ENCODE results near the gene EFCAB11.

The EFCAB11 gene

GRCh38 chr14:89794096-89794495 lies 160.4 kb downstream of the EFCAB11 start:
- no peak for TF ChIP-seq USF1 (IDR thresholded peaks at IDR 0.05)
- TF ChIP-seq MAX (IDR thresholded peaks at IDR 0.05) = no peak
- TF ChIP-seq EGR1 (IDR thresholded peaks at IDR 0.05) = no peak
- TF ChIP-seq EP300 (IDR thresholded peaks at IDR 0.05; ENCODE audit: borderline replicate concordance) = no peak
- TF ChIP-seq CEBPB (IDR thresholded peaks at IDR 0.05) = no peak
- TF ChIP-seq TCF12 (IDR thresholded peaks at IDR 0.05; ENCODE audit: low read depth) = no peak
- no peak for TF ChIP-seq FOXM1 (IDR thresholded peaks at IDR 0.05; ENCODE audit: borderline replicate concordance, low read depth)

- no peak for TF ChIP-seq TAF1 (IDR thresholded peaks at IDR 0.05; ENCODE audit: low read depth)
- no peak for TF ChIP-seq ZBTB7A (IDR thresholded peaks at IDR 0.05; ENCODE audit: low read depth)
- TF ChIP-seq YY1 (IDR thresholded peaks at IDR 0.05; ENCODE audit: low read depth) = no peak
- no peak for TF ChIP-seq REST (IDR thresholded peaks at IDR 0.05; ENCODE audit: low read depth)
- no peak for TF ChIP-seq RAD21 (IDR thresholded peaks at IDR 0.05; ENCODE audit: low read depth)
- TF ChIP-seq FOXM1 (IDR thresholded peaks at IDR 0.05; ENCODE audit: borderline replicate concordance, low read depth) = no peak
- TF ChIP-seq TEAD4 (IDR thresholded peaks at IDR 0.05) = no peak
- no peak for TF ChIP-seq EGR1 (IDR thresholded peaks at IDR 0.05)
- TF ChIP-seq EP300 (IDR thresholded peaks at IDR 0.05; ENCODE audit: borderline replicate concordance) = no peak
- no peak for TF ChIP-seq USF1 (IDR thresholded peaks at IDR 0.05)
- TF ChIP-seq MAX (IDR thresholded peaks at IDR 0.05) = no peak
- TF ChIP-seq CREB1 (IDR thresholded peaks at IDR 0.05; ENCODE audit: low read depth) = no peak
- no peak for TF ChIP-seq NFIC (IDR thresholded peaks at IDR 0.05)
These were observed 161.2 kb downstream of the EFCAB11 start for GRCh38 chr14:89793367-89793716.

GRCh38 chr14:89792489-89793366 lies 161.8 kb downstream of the EFCAB11 start:
- no peak for TF ChIP-seq NFIC (IDR thresholded peaks at IDR 0.05)
- TF ChIP-seq CREB1 (IDR thresholded peaks at IDR 0.05; ENCODE audit: low read depth) = no peak
- TF ChIP-seq ZBTB7A (IDR thresholded peaks at IDR 0.05; ENCODE audit: low read depth) = no peak
- no peak for TF ChIP-seq CEBPB (IDR thresholded peaks at IDR 0.05)
- no peak for TF ChIP-seq EP300 (IDR thresholded peaks at IDR 0.05; ENCODE audit: borderline replicate concordance)
- TF ChIP-seq RAD21 (IDR thresholded peaks at IDR 0.05; ENCODE audit: low read depth) = no peak
- no peak for TF ChIP-seq MAX (IDR thresholded peaks at IDR 0.05)
- no peak for TF ChIP-seq REST (IDR thresholded peaks at IDR 0.05; ENCODE audit: low read depth)
- no peak for TF ChIP-seq EGR1 (IDR thresholded peaks at IDR 0.05)
- TF ChIP-seq TAF1 (IDR thresholded peaks at IDR 0.05; ENCODE audit: low read depth) = no peak
- no peak for TF ChIP-seq TCF12 (IDR thresholded peaks at IDR 0.05; ENCODE audit: low read depth)
- no peak for TF ChIP-seq YY1 (IDR thresholded peaks at IDR 0.05; ENCODE audit: low read depth)
- no peak for TF ChIP-seq TEAD4 (IDR thresholded peaks at IDR 0.05)
- TF ChIP-seq FOXM1 (IDR thresholded peaks at IDR 0.05; ENCODE audit: borderline replicate concordance, low read depth) = no peak
- TF ChIP-seq USF1 (IDR thresholded peaks at IDR 0.05) = no peak

- TF ChIP-seq EP300 (IDR thresholded peaks at IDR 0.05; ENCODE audit: borderline replicate concordance) (no peak), RAD21 (IDR thresholded peaks at IDR 0.05; ENCODE audit: low read depth) (no peak), YY1 (IDR thresholded peaks at IDR 0.05; ENCODE audit: low read depth) (no peak), FOXM1 (IDR thresholded peaks at IDR 0.05; ENCODE audit: borderline replicate concordance, low read depth) (no peak), ZBTB7A (IDR thresholded peaks at IDR 0.05; ENCODE audit: low read depth) (no peak), NFIC (IDR thresholded peaks at IDR 0.05) (no peak)
These were observed 167.0 kb downstream of the EFCAB11 start for GRCh38 chr14:89787525-89787924.

GRCh38 chr14:89781046-89781445 lies 173.5 kb downstream of the EFCAB11 start:
- TF ChIP-seq NFIC (IDR thresholded peaks at IDR 0.05) (no peak), USF1 (IDR thresholded peaks at IDR 0.05) (no peak), ZBTB7A (IDR thresholded peaks at IDR 0.05; ENCODE audit: low read depth) (no peak), FOXM1 (IDR thresholded peaks at IDR 0.05; ENCODE audit: borderline replicate concordance, low read depth) (no peak), CREB1 (IDR thresholded peaks at IDR 0.05; ENCODE audit: low read depth) (no peak), EGR1 (IDR thresholded peaks at IDR 0.05) (no peak), CEBPB (IDR thresholded peaks at IDR 0.05) (no peak), TCF12 (IDR thresholded peaks at IDR 0.05; ENCODE audit: low read depth) (no peak), EP300 (IDR thresholded peaks at IDR 0.05; ENCODE audit: borderline replicate concordance) (no peak), TAF1 (IDR thresholded peaks at IDR 0.05; ENCODE audit: low read depth) (no peak), MAX (IDR thresholded peaks at IDR 0.05) (no peak), TEAD4 (IDR thresholded peaks at IDR 0.05) (no peak), RAD21 (IDR thresholded peaks at IDR 0.05; ENCODE audit: low read depth) (no peak), YY1 (IDR thresholded peaks at IDR 0.05; ENCODE audit: low read depth) (no peak), REST (IDR thresholded peaks at IDR 0.05; ENCODE audit: low read depth) (no peak)
